Chondrocyte (in vitro differentiated cells): Measurements from ENCODE around the gene XRCC2. TPM values are rescaled to one million over a fixed set of nuclear protein-coding genes. Genes with fewer than 3 reads are reported as not detected.
A peak's percentile ranks its signal among the peaks of the same experiment; 100 is the strongest.
"Not testable (repeated sequence)": the region's sequence is repeated elsewhere in the genome, so short reads cannot be mapped to it uniquely, and the experiment has no call there.

Source experiments
- DNase-seq: peaks from one replicate; pipeline ENCODE4 v3.0.0; 2021; ENCODE audit warnings: mixed read lengths, low spot score
- H3K27ac Mint-ChIP-seq: one replicate; pipeline ENCODE4 v1.8.0; 2021; ENCODE audit warnings: mild to moderate bottlenecking, moderate library complexity, mixed read lengths; ENCODE audit not compliant: unreplicated experiment
- H3K27me3 Mint-ChIP-seq: 2 replicates; pipeline ENCODE4 v1.8.0; 2021; ENCODE audit warnings: low read depth, mixed read lengths
- H3K36me3 Mint-ChIP-seq: 2 replicates; pipeline ENCODE4 v1.8.0; 2021; ENCODE audit warnings: low read depth, mixed read lengths
- H3K4me1 Mint-ChIP-seq: 2 replicates; pipeline ENCODE4 v1.8.0; 2021; ENCODE audit warnings: low read depth, mild to moderate bottlenecking, mixed read lengths
- H3K4me3 Mint-ChIP-seq: one replicate; pipeline ENCODE4 v1.8.0; 2021; ENCODE audit warnings: mild to moderate bottlenecking, moderate library complexity, mixed read lengths; ENCODE audit not compliant: unreplicated experiment
- H3K9me3 Mint-ChIP-seq: 2 replicates; pipeline ENCODE4 v1.8.0; 2021; ENCODE audit warnings: low read depth, mixed read lengths
- long read RNA-seq: library from polyadenylated mRNA; stranded (forward); transcript quantifications from one replicate; pipeline ENCODE4 v2.0.0, GENCODE V29; 2021
- total RNA-seq: library from RNA; stranded (reverse); gene quantifications from 3 replicates; pipeline ENCODE4 v1.2.1, GENCODE V29; 2021
- TF ChIP-seq, protein P1 (sequence below): fragments of 200-600 bp; sonication (generic); IDR thresholded peaks from 2 replicates; pipeline ENCODE4 v1.5.0; 2021; ENCODE audit warnings: antibody characterized with exemption, mild to moderate bottlenecking, moderate library complexity

XRCC2 gene
- 0.95 to 3.5 TPM (median 1.3 TPM) in 3 replicates for total RNA-seq
- long read RNA-seq, partial matches to known transcripts: 0 of 1 reads
- long read RNA-seq, other reads (novel, unspliced or antisense): 0 of 1 reads

DNA sequence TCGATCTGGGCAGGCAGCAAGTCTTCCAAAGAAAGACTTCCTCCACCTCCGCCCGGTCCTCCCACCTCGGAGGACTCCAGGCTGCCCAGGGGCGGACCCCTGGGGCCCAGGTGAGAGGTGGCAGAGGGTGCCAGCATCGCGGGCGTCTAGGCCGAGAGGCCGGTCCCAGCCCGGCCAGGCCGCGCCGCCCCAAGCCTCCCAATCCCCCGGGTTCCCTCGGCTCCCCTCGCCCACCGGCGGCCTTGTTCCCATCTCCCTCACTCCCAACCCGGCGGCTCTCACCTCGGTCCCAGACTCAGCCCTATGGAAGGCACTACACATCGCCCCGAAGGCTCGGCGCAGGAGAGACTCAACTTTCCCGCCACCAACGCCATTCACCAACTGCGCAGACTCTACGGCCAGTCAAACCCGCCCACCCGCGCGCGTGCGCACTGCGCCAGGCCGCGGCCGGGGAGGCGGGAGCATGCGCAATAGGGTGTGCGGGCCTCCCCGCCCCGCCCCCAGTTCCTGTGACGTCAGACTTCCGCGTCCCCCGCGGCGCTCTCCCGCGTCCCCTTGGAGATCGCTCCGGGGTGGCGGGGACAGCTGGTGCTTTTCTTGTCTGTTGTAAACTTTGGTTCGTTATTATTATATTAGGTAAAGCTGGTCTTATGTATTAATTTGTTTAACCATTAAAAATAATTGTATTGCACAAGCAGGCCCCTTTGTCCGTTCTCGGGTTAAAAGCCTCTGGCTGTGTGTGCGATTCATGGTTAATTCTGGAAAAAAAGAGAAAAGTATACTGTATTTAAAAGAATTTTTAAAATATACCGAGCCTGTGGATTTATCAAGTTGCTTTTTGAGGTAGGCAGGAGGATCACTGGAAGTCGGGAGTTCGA, at the start of gene XRCC2:
XRCC2 (minus strand) TSS at position 383 of the 878 bp plus-strand sequence; CDS start at position 321, 62 bp downstream.
- Mint-ChIP-seq H3K4me3 (peak within 1 kb of the TSS; percentile 92), H3K4me1 (peaks cover 12% of the 10 kb centered on the region), H3K36me3 (no peaks in the 10 kb centered on the region), H3K9me3 (peaks cover 3% of the 10 kb centered on the region), H3K27me3 (no peaks in the 10 kb centered on the region), H3K27ac (peak within 1 kb of the TSS; percentile 96)
- peak; percentile 94 for DNase-seq
- TF ChIP-seq, protein P1, sequence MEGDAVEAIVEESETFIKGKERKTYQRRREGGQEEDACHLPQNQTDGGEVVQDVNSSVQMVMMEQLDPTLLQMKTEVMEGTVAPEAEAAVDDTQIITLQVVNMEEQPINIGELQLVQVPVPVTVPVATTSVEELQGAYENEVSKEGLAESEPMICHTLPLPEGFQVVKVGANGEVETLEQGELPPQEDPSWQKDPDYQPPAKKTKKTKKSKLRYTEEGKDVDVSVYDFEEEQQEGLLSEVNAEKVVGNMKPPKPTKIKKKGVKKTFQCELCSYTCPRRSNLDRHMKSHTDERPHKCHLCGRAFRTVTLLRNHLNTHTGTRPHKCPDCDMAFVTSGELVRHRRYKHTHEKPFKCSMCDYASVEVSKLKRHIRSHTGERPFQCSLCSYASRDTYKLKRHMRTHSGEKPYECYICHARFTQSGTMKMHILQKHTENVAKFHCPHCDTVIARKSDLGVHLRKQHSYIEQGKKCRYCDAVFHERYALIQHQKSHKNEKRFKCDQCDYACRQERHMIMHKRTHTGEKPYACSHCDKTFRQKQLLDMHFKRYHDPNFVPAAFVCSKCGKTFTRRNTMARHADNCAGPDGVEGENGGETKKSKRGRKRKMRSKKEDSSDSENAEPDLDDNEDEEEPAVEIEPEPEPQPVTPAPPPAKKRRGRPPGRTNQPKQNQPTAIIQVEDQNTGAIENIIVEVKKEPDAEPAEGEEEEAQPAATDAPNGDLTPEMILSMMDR: no peak

DNA sequence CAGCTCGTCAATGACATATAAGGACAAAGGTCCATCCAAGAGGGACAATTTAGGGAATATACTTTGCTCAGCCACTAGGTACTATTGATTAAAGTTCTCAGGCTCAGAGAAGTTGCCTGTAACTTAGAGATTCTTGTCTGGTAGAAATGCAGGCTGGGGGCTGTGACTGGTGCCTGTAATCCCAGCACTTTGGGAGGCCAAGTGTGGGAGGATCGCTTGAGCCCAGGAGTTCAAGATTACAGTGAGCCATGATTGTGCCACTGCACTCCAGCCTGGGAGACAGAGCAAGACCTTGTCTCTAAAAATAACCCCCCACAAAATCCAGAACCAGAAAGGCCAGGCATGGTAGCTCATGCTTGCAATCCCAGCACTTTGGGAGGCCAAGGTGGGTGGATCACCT, 47.4 kb upstream of the XRCC2 start:
- TF ChIP-seq, protein P1: no peak
- no peak overlapping the region for H3K4me3 Mint-ChIP-seq
- no peak overlapping the region for H3K27ac Mint-ChIP-seq
- H3K36me3 Mint-ChIP-seq: no peaks in the 10 kb centered on the region
- no peaks in the 10 kb centered on the region for H3K9me3 Mint-ChIP-seq
- peaks cover 2% of the 10 kb centered on the region for H3K27me3 Mint-ChIP-seq
- DNase-seq: peak; percentile 18
- H3K4me1 Mint-ChIP-seq: no peaks in the 10 kb centered on the region

DNA sequence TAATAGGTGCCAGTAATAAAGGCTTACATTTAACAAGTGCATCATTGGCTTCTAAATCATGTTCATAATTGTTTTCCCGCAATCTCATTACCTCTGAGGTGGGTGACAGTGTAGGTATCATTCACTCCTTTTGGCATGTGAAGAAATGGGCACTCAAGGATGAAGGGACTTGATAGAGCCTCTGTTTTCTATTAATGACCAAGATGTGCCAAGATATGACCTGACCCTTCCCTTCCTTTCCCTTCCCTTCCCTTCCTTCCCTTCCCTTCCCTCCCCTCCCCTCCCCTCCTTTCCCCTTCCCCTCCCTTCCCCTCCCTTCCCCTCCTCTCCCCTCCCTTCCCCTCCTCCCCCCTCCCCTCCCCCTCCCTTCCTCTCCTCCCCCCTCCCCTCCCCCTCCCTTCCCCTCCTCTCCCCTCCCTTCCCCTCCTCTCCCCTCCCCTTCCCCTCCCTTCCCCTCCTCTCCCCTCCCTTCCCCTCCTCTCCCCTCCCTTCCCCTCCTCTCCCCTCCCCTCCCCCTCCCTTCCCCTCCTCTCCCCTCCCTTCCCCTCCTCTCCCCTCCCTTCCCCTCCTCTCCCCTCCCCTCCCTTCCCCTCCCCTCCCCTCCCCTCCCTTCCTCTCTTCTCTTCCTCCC, 36.6 kb upstream of the XRCC2 start:
- H3K27me3 Mint-ChIP-seq, H3K36me3 Mint-ChIP-seq, H3K9me3 Mint-ChIP-seq, H3K4me1 Mint-ChIP-seq, DNase-seq, H3K27ac Mint-ChIP-seq, H3K4me3 Mint-ChIP-seq: not testable (repeated sequence)

DNA sequence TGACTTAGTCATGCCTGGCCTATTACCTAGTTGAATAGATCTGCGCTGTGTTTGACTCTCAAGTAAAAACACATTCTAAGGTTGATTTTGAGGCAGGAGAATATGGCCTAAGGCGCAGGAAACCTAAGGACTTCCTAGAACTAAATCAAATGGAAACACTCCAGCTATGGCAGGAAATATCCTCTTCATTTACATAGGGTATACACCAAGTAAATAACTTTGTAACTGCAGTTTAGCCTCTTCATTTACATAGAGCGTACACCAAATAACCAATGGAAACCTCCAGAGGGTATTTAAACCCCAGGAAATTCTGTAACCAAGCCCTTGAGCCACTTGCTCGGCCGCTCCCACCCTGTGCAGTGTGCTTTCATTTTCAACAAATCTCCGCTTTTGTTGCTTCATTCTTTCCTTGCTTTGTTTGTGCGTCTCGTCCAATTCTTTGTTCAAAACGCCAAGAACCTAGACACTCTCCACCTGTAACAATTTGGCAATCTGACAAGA, 35.6 kb upstream of the XRCC2 start:
- H3K9me3 Mint-ChIP-seq: no peaks in the 10 kb centered on the region
- no peaks in the 10 kb centered on the region for H3K36me3 Mint-ChIP-seq
- H3K27ac Mint-ChIP-seq: no peak overlapping the region
- TF ChIP-seq, protein P1: no peak
- H3K4me1 Mint-ChIP-seq: peaks cover 9% of the 10 kb centered on the region
- H3K27me3 Mint-ChIP-seq: peaks cover 3% of the 10 kb centered on the region
- DNase-seq: no peak
- H3K4me3 Mint-ChIP-seq: no peak overlapping the region

DNA sequence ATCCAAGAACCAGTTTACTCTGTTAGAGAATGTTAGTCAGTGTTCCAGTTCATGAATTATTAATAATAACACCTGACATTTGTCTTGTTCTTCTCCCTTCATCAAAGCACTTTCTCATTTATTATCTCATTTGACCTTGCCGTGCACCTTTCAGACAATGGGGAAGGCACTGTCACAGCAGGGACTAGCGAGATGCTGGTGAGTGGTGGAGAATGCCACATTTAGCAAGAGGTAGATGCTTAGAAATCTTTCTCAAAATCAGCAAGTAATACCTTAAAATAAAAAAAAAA, 34.2 kb upstream of the XRCC2 start:
- no peak overlapping the region for H3K27ac Mint-ChIP-seq

More for the DNA sequence above, 34.2 kb upstream of the XRCC2 start:
- H3K9me3 Mint-ChIP-seq: no peaks in the 10 kb centered on the region
- TF ChIP-seq, protein P1: no peak
- no peak for DNase-seq
- no peaks in the 10 kb centered on the region for H3K36me3 Mint-ChIP-seq
- H3K4me1 Mint-ChIP-seq: peaks cover 9% of the 10 kb centered on the region
- no peak overlapping the region for H3K4me3 Mint-ChIP-seq
- H3K27me3 Mint-ChIP-seq: peaks cover 3% of the 10 kb centered on the region
